ENCODE data around the gene PDE6B.
"Not testable (repeated sequence)": the region's sequence is repeated elsewhere in the genome, so short reads cannot be mapped to it uniquely, and the experiment has no call there.

The PDE6B gene

GRCh38 chr4:587671-588350, 37.6 kb upstream of the PDE6B start:
- H3K4me1 ChIP-seq (ENCODE audit: control insufficient read depth, insufficient read depth, low read length): no peaks in the 10 kb centered on the region
- no peak overlapping the region for H3K27ac ChIP-seq (ENCODE audit: low read depth, low read length)
- no peak overlapping the region for H3K9ac ChIP-seq (ENCODE audit: low read depth, low read length)

GRCh38 chr4:588351-588849, 37.0 kb upstream of the PDE6B start:
- no peak overlapping the region for H3K27ac ChIP-seq (ENCODE audit: low read depth, low read length)
- H3K36me3 ChIP-seq (ENCODE audit: control insufficient read depth, insufficient read depth, low read length): no peaks in the 10 kb centered on the region
- H3K4me3 ChIP-seq (ENCODE audit: low read depth, low read length): no peak overlapping the region
- H3K4me1 ChIP-seq (ENCODE audit: control insufficient read depth, insufficient read depth, low read length): no peaks in the 10 kb centered on the region
- no peaks in the 10 kb centered on the region for H3K27me3 ChIP-seq (ENCODE audit: control insufficient read depth, insufficient read depth, low read length)
- peaks cover 4% of the 10 kb centered on the region; the same call in 1 of the 2 replicates for H3K9me3 ChIP-seq (ENCODE audit: control insufficient read depth, insufficient read depth, low read length)
- H3K9ac ChIP-seq (ENCODE audit: low read depth, low read length): no peak overlapping the region

More at GRCh38 chr4:587671-588350, 37.6 kb upstream of the PDE6B start:
- H3K4me3 ChIP-seq (ENCODE audit: low read depth, low read length): no peak overlapping the region
- H3K36me3 ChIP-seq (ENCODE audit: control insufficient read depth, insufficient read depth, low read length): no peaks in the 10 kb centered on the region
- H3K27me3 ChIP-seq (ENCODE audit: control insufficient read depth, insufficient read depth, low read length): no peaks in the 10 kb centered on the region
- peaks cover 4% of the 10 kb centered on the region; the same call in 1 of the 2 replicates for H3K9me3 ChIP-seq (ENCODE audit: control insufficient read depth, insufficient read depth, low read length)

- Histone ChIP-seq H3K9ac (ENCODE audit: low read depth, low read length) (no peak overlapping the region), H3K9me3 (ENCODE audit: control insufficient read depth, insufficient read depth, low read length) (no peaks in the 10 kb centered on the region), H3K4me3 (ENCODE audit: low read depth, low read length) (no peak overlapping the region), H3K36me3 (ENCODE audit: control insufficient read depth, insufficient read depth, low read length) (no peaks in the 10 kb centered on the region), H3K4me1 (ENCODE audit: control insufficient read depth, insufficient read depth, low read length) (no peaks in the 10 kb centered on the region), H3K27ac (ENCODE audit: low read depth, low read length) (no peak overlapping the region), H3K27me3 (ENCODE audit: control insufficient read depth, insufficient read depth, low read length) (no peaks in the 10 kb centered on the region)
These were observed 36.0 kb upstream of the PDE6B start for GRCh38 chr4:589219-589963.

GRCh38 chr4:590313-590841, 35.0 kb upstream of the PDE6B start:
- Histone ChIP-seq H3K27ac (ENCODE audit: low read depth, low read length) (no peak overlapping the region), H3K9ac (ENCODE audit: low read depth, low read length) (no peak overlapping the region), H3K4me1 (ENCODE audit: control insufficient read depth, insufficient read depth, low read length) (no peaks in the 10 kb centered on the region), H3K27me3 (ENCODE audit: control insufficient read depth, insufficient read depth, low read length) (no peaks in the 10 kb centered on the region), H3K4me3 (ENCODE audit: low read depth, low read length) (no peak overlapping the region), H3K36me3 (ENCODE audit: control insufficient read depth, insufficient read depth, low read length) (no peaks in the 10 kb centered on the region), H3K9me3 (ENCODE audit: control insufficient read depth, insufficient read depth, low read length) (no peaks in the 10 kb centered on the region)

- H3K27me3 ChIP-seq (ENCODE audit: control insufficient read depth, insufficient read depth, low read length): not testable (repeated sequence)
These were observed 33.2 kb upstream of the PDE6B start for GRCh38 chr4:592178-592577.

GRCh38 chr4:592825-593520, 32.4 kb upstream of the PDE6B start:
- Histone ChIP-seq H3K4me3 (ENCODE audit: low read depth, low read length) (no peak overlapping the region), H3K4me1 (ENCODE audit: control insufficient read depth, insufficient read depth, low read length) (no peaks in the 10 kb centered on the region), H3K27ac (ENCODE audit: low read depth, low read length) (no peak overlapping the region), H3K9ac (ENCODE audit: low read depth, low read length) (no peak overlapping the region), H3K36me3 (ENCODE audit: control insufficient read depth, insufficient read depth, low read length) (no peaks in the 10 kb centered on the region), H3K9me3 (ENCODE audit: control insufficient read depth, insufficient read depth, low read length) (no peaks in the 10 kb centered on the region), H3K27me3 (ENCODE audit: control insufficient read depth, insufficient read depth, low read length) (no peaks in the 10 kb centered on the region)

More at GRCh38 chr4:592178-592577, 33.2 kb upstream of the PDE6B start:
- not testable (repeated sequence) for H3K27ac ChIP-seq (ENCODE audit: low read depth, low read length); H3K4me3 ChIP-seq (ENCODE audit: low read depth, low read length); H3K4me1 ChIP-seq (ENCODE audit: control insufficient read depth, insufficient read depth, low read length); H3K9me3 ChIP-seq (ENCODE audit: control insufficient read depth, insufficient read depth, low read length); H3K36me3 ChIP-seq (ENCODE audit: control insufficient read depth, insufficient read depth, low read length); H3K9ac ChIP-seq (ENCODE audit: low read depth, low read length)

- H3K9me3 ChIP-seq (ENCODE audit: control insufficient read depth, insufficient read depth, low read length): no peaks in the 10 kb centered on the region
- H3K4me3 ChIP-seq (ENCODE audit: low read depth, low read length): no peak overlapping the region
- H3K4me1 ChIP-seq (ENCODE audit: control insufficient read depth, insufficient read depth, low read length): no peaks in the 10 kb centered on the region
These were observed 26.4 kb upstream of the PDE6B start for GRCh38 chr4:598925-599324.

GRCh38 chr4:600166-600565, 25.2 kb upstream of the PDE6B start:
- no peaks in the 10 kb centered on the region for H3K4me1 ChIP-seq (ENCODE audit: control insufficient read depth, insufficient read depth, low read length)
- no peaks in the 10 kb centered on the region; the same call in 1 of the 2 replicates for H3K27me3 ChIP-seq (ENCODE audit: control insufficient read depth, insufficient read depth, low read length)
- no peak overlapping the region for H3K4me3 ChIP-seq (ENCODE audit: low read depth, low read length)
- no peaks in the 10 kb centered on the region for H3K9me3 ChIP-seq (ENCODE audit: control insufficient read depth, insufficient read depth, low read length)
- no peak overlapping the region for H3K9ac ChIP-seq (ENCODE audit: low read depth, low read length)
- no peaks in the 10 kb centered on the region for H3K36me3 ChIP-seq (ENCODE audit: control insufficient read depth, insufficient read depth, low read length)
- no peak overlapping the region for H3K27ac ChIP-seq (ENCODE audit: low read depth, low read length)

More at GRCh38 chr4:598925-599324, 26.4 kb upstream of the PDE6B start:
- Histone ChIP-seq H3K36me3 (ENCODE audit: control insufficient read depth, insufficient read depth, low read length) (no peaks in the 10 kb centered on the region), H3K27me3 (ENCODE audit: control insufficient read depth, insufficient read depth, low read length) (no peaks in the 10 kb centered on the region; the same call in 1 of the 2 replicates), H3K9ac (ENCODE audit: low read depth, low read length) (no peak overlapping the region), H3K27ac (ENCODE audit: low read depth, low read length) (no peak overlapping the region)

- Histone ChIP-seq H3K9me3 (ENCODE audit: control insufficient read depth, insufficient read depth, low read length) (no peaks in the 10 kb centered on the region), H3K36me3 (ENCODE audit: control insufficient read depth, insufficient read depth, low read length) (no peaks in the 10 kb centered on the region), H3K9ac (ENCODE audit: low read depth, low read length) (no peak overlapping the region), H3K4me3 (ENCODE audit: low read depth, low read length) (no peak overlapping the region), H3K27ac (ENCODE audit: low read depth, low read length) (no peak overlapping the region), H3K4me1 (ENCODE audit: control insufficient read depth, insufficient read depth, low read length) (no peaks in the 10 kb centered on the region), H3K27me3 (ENCODE audit: control insufficient read depth, insufficient read depth, low read length) (no peaks in the 10 kb centered on the region; the same call in 1 of the 2 replicates)
These were observed 24.4 kb upstream of the PDE6B start for GRCh38 chr4:600850-601515.
